Ovary (tissue), 3 donors: Measurements from ENCODE around the gene RBM11.

Experiments used
- POLR2A ChIP-seq: fragments of 450-650 bp; IDR thresholded peaks from one replicate; pipeline ENCODE4 v1.6.1; 2017; ENCODE audit warnings: antibody characterized with exemption, mild to moderate bottlenecking, moderate library complexity
- TF ChIP-seq, protein P1 (sequence below), 3 donors: fragments of 450-650 bp in 2 of 3; fragments of 200-600 bp in 1 of 3; IDR thresholded peaks; one replicate each; pipeline versions ENCODE4 v1.5.1 to v1.8.0; 2016 to 2022; ENCODE audit warnings: antibody characterized with exemption in 3 of 3, mild to moderate bottlenecking in 1 of 3
- donor health status: DM: no; HTN: no; CAD: no.

DNA sequence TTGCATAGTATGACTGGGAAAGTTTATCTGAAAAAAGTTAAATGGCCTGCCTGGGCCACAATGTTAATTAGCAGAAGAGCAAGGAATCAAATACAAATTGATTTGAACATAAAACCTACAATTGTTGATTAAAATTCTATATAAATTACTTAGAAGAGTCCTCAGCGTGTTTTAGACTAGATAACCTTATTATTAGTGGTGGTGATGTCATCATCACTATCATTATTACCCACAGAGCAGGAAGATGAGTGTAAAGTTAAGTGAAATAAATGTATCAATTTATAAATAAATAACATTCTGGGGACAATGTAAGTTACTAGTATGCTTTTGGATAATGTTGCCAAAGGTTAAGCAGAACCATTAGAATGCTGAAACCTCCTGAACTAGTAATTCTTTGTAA lies 46.1 kb downstream of the RBM11 start:
- TF ChIP-seq, protein P1, sequence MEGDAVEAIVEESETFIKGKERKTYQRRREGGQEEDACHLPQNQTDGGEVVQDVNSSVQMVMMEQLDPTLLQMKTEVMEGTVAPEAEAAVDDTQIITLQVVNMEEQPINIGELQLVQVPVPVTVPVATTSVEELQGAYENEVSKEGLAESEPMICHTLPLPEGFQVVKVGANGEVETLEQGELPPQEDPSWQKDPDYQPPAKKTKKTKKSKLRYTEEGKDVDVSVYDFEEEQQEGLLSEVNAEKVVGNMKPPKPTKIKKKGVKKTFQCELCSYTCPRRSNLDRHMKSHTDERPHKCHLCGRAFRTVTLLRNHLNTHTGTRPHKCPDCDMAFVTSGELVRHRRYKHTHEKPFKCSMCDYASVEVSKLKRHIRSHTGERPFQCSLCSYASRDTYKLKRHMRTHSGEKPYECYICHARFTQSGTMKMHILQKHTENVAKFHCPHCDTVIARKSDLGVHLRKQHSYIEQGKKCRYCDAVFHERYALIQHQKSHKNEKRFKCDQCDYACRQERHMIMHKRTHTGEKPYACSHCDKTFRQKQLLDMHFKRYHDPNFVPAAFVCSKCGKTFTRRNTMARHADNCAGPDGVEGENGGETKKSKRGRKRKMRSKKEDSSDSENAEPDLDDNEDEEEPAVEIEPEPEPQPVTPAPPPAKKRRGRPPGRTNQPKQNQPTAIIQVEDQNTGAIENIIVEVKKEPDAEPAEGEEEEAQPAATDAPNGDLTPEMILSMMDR (IDR thresholded peaks at IDR 0.05): no peak
- no peak for TF ChIP-seq POLR2A
